Activated naive CD8-positive, alpha-beta T cell treated with anti-CD3 and anti-CD28 coated beads, Interleukin-2, amount 10 ng/mL, durations not matched to agents 7 days and 5 days (primary cell): ENCODE measurements around the gene ATP6V0E1. TPM values are rescaled to one million over a fixed set of nuclear protein-coding genes. Genes with fewer than 3 reads are reported as not detected.
"Not testable (repeated sequence)": the region's sequence is repeated elsewhere in the genome, so short reads cannot be mapped to it uniquely, and the experiment has no call there.

ENCODE experiments used
- ATAC-seq: fragments of 150-1000 bp; cut with Tn5 transposase; one replicate; pipeline ENCODE4 v1.10.0; 2021; ENCODE audit warnings: low read depth, moderate library complexity
- POLR2A ChIA-PET: fragments of 350-600 bp; sonication (Branson Sonifier 250); formaldehyde crosslinking; loops from one replicate; lab custom pipeline; 2021; ENCODE audit warnings: antibody characterized with exemption; lab: Charles Lee
- DNase-seq: peaks from one replicate; pipeline ENCODE4 v3.0.0; 2021
- H3K27ac Mint-ChIP-seq: one replicate; pipeline ENCODE4 v1.8.0; 2022; ENCODE audit warnings: mild to moderate bottlenecking, mixed read lengths
- H3K27me3 Mint-ChIP-seq: one replicate; pipeline ENCODE4 v1.8.0; 2022; ENCODE audit warnings: mild to moderate bottlenecking, moderate library complexity, mixed read lengths
- H3K36me3 Mint-ChIP-seq: one replicate; pipeline ENCODE4 v1.8.0; 2021; ENCODE audit warnings: mild to moderate bottlenecking, mixed read lengths
- H3K4me1 Mint-ChIP-seq: one replicate; pipeline ENCODE4 v1.8.0; 2021; ENCODE audit warnings: mixed read lengths
- H3K4me3 Mint-ChIP-seq: one replicate; pipeline ENCODE4 v1.8.0; 2022; ENCODE audit warnings: mild to moderate bottlenecking, moderate library complexity, mixed read lengths
- H3K9me3 Mint-ChIP-seq: one replicate; pipeline ENCODE4 v1.8.0; 2021; ENCODE audit warnings: mixed read lengths
- total RNA-seq, 2 experiments: library from RNA; stranded (reverse); gene quantifications; one replicate each; pipeline ENCODE4 v1.2.3, GENCODE V29; 2021

The ATP6V0E1 gene
- total RNA-seq, 2 experiments from 2014 or later = 131 to 142 TPM

DNA sequence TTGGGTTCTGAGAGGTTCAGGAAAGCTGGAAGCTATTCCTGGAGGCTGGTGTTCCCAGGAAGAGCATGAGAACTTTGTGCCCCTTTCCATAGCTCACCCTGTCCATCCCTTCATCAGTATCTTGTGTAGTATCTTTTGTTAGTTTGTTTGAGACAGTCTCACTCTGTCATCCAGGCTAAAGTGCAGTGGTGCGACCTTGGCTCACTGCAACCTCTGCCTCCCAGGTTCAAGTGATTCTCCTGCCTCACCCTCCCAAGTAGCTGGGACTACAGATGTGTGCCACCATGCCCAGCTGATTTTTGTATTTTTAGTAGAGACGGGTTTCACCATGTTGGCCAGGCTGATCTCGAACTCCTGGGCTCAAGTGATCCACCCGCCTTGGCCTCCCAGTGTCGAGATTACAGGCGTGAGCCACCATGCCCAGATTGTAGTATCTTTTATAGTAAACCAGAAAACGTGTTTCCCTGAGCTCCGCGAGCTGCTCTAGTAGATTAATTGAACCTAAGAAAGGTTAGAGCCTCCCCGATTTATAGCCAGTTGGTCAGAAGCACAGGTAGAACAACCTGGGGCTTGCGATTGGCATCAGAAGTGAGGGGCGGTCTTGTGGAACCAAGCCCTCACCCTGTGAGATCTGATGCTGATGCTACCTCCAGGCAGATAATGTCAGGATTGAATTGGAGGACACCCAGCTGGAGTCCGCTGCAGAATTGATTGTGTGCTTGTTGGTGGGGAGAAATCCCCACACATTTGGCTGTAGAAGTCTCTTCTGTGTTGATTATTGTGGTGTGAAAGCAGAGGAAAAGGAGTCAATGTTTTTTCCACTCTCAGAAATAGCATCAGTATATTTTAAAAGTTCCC, 32.3 kb downstream of the ATP6V0E1 start:
- no peak overlapping the region for H3K27ac Mint-ChIP-seq
- POLR2A ChIA-PET = interaction anchor here (0.7 kb wide), 1 partner anchor 32 kb away, joined by 4 read pairs; the partner anchor contains the start of gene ATP6V0E1
- H3K4me1 Mint-ChIP-seq = peaks cover 18% of the 10 kb centered on the region
- no peak for DNase-seq
- H3K27me3 Mint-ChIP-seq = no peaks in the 10 kb centered on the region
- H3K4me3 Mint-ChIP-seq = no peak overlapping the region
- no peak for ATAC-seq
- no peaks in the 10 kb centered on the region for H3K9me3 Mint-ChIP-seq
- peaks cover 11% of the 10 kb centered on the region for H3K36me3 Mint-ChIP-seq

DNA sequence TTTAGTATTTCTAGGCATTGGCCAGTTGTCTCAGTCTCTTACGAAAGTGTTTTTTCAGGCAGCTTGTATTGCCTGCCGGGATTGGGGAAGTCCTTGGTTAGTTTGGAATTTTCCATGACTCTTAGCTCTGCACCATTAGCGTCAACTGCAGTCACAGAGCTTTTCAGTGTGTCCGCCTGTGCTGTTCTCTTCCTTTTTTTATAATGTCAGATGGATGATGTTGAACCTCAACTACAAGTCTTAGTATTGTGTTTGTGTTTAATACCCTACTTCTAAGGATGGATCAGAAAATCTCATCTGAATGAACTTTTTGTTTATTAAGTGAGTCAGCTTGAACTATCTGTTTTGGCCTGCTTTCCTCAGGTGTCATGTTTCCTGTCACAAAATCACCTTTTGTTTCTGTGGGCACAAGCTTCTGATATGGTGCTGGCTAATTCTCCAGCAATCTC, 33.1 kb downstream of the ATP6V0E1 start:
- Mint-ChIP-seq H3K27ac (peak overlapping the region; percentile 38), H3K4me1 (peaks cover 18% of the 10 kb centered on the region)
- ATAC-seq = no peak

GRCh38 chr5:173017087-173017486, 33.5 kb downstream of the ATP6V0E1 start:
- not testable (repeated sequence) for ATAC-seq, H3K27me3 Mint-ChIP-seq, H3K9me3 Mint-ChIP-seq, DNase-seq, H3K4me3 Mint-ChIP-seq
- H3K36me3 Mint-ChIP-seq = peaks cover 20% of the 10 kb centered on the region
- peak overlapping the region; percentile 38 for H3K27ac Mint-ChIP-seq
- H3K4me1 Mint-ChIP-seq = peaks cover 18% of the 10 kb centered on the region
- POLR2A ChIA-PET = interaction anchor here (0.7 kb wide), 1 partner anchor 33 kb away, joined by 4 read pairs; the partner anchor contains the start of gene ATP6V0E1

More for the DNA sequence above, 33.1 kb downstream of the ATP6V0E1 start:
- POLR2A ChIA-PET = interaction anchor here (0.7 kb wide), 1 partner anchor 33 kb away, joined by 4 read pairs; the partner anchor contains the start of gene ATP6V0E1
- Mint-ChIP-seq H3K27me3 (no peaks in the 10 kb centered on the region), H3K9me3 (no peaks in the 10 kb centered on the region), H3K4me3 (no peak overlapping the region), H3K36me3 (peaks cover 17% of the 10 kb centered on the region)
- no peak for DNase-seq

DNA sequence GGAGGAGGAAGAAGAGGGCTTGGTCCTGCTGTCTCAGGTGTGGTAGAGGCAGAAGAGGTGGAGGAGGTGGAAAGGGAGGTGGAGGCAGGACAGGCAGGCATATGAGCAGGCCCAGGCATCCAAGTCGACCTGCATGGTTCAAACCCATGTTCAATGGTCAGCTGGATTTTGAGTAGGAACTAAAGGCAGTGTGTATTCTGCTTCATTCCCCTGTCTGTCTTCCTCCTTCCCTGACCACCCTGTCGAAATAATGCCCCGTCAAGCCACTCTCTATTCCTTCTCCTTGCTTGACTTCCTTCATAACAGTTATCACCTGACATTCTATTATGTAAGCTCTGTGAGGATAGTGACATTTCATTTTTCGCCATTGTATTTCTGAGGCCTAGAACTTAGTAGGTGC, 34.8 kb downstream of the ATP6V0E1 start:
- Mint-ChIP-seq H3K36me3 (peaks cover 26% of the 10 kb centered on the region), H3K27ac (no peak overlapping the region), H3K27me3 (no peaks in the 10 kb centered on the region), H3K4me1 (peaks cover 18% of the 10 kb centered on the region), H3K4me3 (no peak overlapping the region), H3K9me3 (no peaks in the 10 kb centered on the region)
- no peak for DNase-seq
- POLR2A ChIA-PET = interaction anchor here (1.3 kb wide), 1 partner anchor 17 kb away, joined by 4 read pairs; no protein-coding TSS in a partner anchor
- no peak for ATAC-seq

GRCh38 chr5:173020154-173020581, 36.6 kb downstream of the ATP6V0E1 start:
- POLR2A ChIA-PET = no interaction called here
- Mint-ChIP-seq H3K4me1 (peaks cover 18% of the 10 kb centered on the region), H3K9me3 (no peaks in the 10 kb centered on the region), H3K27ac (no peak overlapping the region), H3K4me3 (no peak overlapping the region), H3K36me3 (peaks cover 33% of the 10 kb centered on the region), H3K27me3 (no peaks in the 10 kb centered on the region)
- ATAC-seq (no peak), DNase-seq (no peak)

- no peak for DNase-seq
- Mint-ChIP-seq H3K9me3 (no peaks in the 10 kb centered on the region), H3K27ac (no peak overlapping the region), H3K4me3 (no peak overlapping the region), H3K36me3 (peaks cover 36% of the 10 kb centered on the region), H3K4me1 (peaks cover 18% of the 10 kb centered on the region), H3K27me3 (no peaks in the 10 kb centered on the region)
- POLR2A ChIA-PET = no interaction called here
- no peak for ATAC-seq
Measured at GRCh38 chr5:173020643-173021042, 37.1 kb downstream of the ATP6V0E1 start.

DNA sequence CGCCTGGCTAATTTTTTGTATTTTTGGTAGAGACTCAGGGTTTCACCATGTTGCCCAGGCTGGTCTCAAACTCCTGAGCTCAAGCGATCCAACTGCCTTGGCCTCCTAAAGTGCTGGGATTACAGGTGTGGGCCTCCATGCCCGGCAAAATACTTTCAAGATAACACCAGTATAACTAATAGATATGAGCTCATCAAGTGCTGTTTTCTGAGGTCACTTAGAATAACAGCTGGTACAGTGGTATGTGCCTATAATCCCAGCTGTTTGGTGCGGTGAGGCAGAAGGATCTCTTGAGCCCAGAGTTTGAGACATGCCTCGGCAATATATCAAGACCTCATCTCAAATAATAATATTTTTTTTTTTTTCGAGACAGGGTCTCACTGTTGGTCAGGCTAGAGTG, 42.1 kb downstream of the ATP6V0E1 start:
- no peak overlapping the region for H3K27ac Mint-ChIP-seq
- no peak for DNase-seq
- ATAC-seq = no peak
- peaks cover 5% of the 10 kb centered on the region for H3K4me1 Mint-ChIP-seq
- H3K27me3 Mint-ChIP-seq = no peaks in the 10 kb centered on the region
- H3K9me3 Mint-ChIP-seq = no peaks in the 10 kb centered on the region
- POLR2A ChIA-PET = no interaction called here
- no peak overlapping the region for H3K4me3 Mint-ChIP-seq
- peaks cover 31% of the 10 kb centered on the region for H3K36me3 Mint-ChIP-seq

DNA sequence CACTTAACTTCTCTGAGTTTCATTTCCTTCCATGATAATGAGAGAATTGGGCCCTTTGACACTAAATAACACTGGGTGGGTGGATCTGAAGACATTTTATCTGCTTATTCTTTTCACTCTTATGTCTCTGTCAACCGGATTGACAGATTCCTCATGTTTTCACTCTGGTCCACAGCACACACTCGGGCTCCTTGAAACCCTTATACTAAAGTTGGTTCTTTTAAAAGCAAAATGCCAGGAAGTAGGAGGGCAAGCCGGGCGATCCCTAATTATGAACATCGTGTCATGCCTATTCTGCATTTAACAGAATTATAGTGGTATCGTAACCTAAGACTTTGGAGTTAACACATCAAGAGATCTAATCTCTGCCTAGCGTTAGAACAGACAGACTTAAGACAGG, 44.3 kb downstream of the ATP6V0E1 start:
- no peaks in the 10 kb centered on the region for H3K27me3 Mint-ChIP-seq
- H3K9me3 Mint-ChIP-seq = no peaks in the 10 kb centered on the region
- H3K4me3 Mint-ChIP-seq = no peak overlapping the region
- H3K4me1 Mint-ChIP-seq = peaks cover 5% of the 10 kb centered on the region
- no peak overlapping the region for H3K27ac Mint-ChIP-seq
- no peak for DNase-seq
- no peak for ATAC-seq
- POLR2A ChIA-PET = no interaction called here
- peaks cover 12% of the 10 kb centered on the region for H3K36me3 Mint-ChIP-seq

- DNase-seq = no peak
- Mint-ChIP-seq H3K4me1 (peaks cover 5% of the 10 kb centered on the region), H3K36me3 (peaks cover 9% of the 10 kb centered on the region), H3K27me3 (no peaks in the 10 kb centered on the region), H3K4me3 (no peak overlapping the region), H3K9me3 (no peaks in the 10 kb centered on the region), H3K27ac (no peak overlapping the region)
- POLR2A ChIA-PET = interaction anchor here (0.8 to 1.2 kb wide), 2 partner anchors 19 to 36 kb away, joined by 3 to 6 read pairs; no protein-coding TSS in a partner anchor
- ATAC-seq = no peak
Measured at GRCh38 chr5:173028811-173029327, 45.3 kb downstream of the ATP6V0E1 start.

DNA sequence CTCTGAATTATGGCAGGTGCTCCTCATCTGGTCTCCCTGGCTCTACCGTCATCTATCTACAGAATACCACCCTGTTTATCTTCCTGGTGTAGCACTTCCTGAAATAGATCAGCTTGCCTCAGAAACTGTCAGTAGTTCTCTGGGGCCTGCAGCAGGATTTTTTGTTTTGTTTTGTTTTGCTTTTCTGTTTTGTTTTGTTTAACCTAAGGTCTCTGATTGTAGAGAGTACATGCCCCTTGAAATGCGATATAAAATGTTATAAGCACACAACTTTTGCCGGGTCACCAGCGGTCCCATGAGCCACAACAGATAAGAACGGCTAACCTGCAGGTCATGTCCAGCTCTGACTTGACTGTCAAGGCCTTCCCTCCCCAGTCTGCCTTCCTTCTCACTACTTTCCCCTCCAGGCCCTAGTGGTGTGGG, 45.9 kb downstream of the ATP6V0E1 start:
- POLR2A ChIA-PET = interaction anchor here (0.8 to 1.2 kb wide), 2 partner anchors 20 to 36 kb away, joined by 3 to 6 read pairs; no protein-coding TSS in a partner anchor
- no peaks in the 10 kb centered on the region for H3K9me3 Mint-ChIP-seq
- H3K4me1 Mint-ChIP-seq = peaks cover 7% of the 10 kb centered on the region

GRCh38 chr5:173032096-173032495, 48.5 kb downstream of the ATP6V0E1 start:
- H3K4me3 Mint-ChIP-seq, H3K27ac Mint-ChIP-seq, H3K27me3 Mint-ChIP-seq, DNase-seq, H3K9me3 Mint-ChIP-seq, ATAC-seq: not testable (repeated sequence)
- Mint-ChIP-seq H3K4me1 (peaks cover 23% of the 10 kb centered on the region), H3K36me3 (peaks cover 15% of the 10 kb centered on the region)
- POLR2A ChIA-PET = interaction anchor here (0.7 kb wide), 1 partner anchor 159 kb away, joined by 3 read pairs; no protein-coding TSS in a partner anchor

More for the DNA sequence above, 45.9 kb downstream of the ATP6V0E1 start:
- no peak overlapping the region for H3K4me3 Mint-ChIP-seq
- H3K36me3 Mint-ChIP-seq = peaks cover 7% of the 10 kb centered on the region
- ATAC-seq (no peak), DNase-seq (no peak)
- no peak overlapping the region for H3K27ac Mint-ChIP-seq
- no peaks in the 10 kb centered on the region for H3K27me3 Mint-ChIP-seq

DNA sequence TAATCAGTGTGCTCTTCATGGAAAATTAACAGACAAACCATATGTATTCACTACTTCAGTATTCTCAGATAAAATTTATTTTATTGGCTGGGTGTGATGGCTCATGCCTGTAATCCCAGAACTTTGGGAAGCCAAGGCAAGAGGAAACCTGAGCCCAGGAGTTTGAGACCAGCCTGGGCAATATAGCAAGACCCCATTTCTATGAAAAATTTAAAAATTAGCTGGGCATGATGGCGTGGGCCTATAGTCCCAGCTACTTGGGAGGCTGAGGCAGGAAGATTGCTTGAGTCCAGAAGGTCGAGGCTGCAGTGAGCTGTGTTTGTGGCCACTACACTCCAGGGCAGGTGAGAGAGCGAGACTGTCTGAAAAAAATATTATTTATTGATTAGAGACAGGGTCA, 49.2 kb downstream of the ATP6V0E1 start:
- H3K4me1 Mint-ChIP-seq = peaks cover 24% of the 10 kb centered on the region
- H3K27ac Mint-ChIP-seq = no peak overlapping the region
- H3K4me3 Mint-ChIP-seq = no peak overlapping the region
- H3K36me3 Mint-ChIP-seq = peaks cover 18% of the 10 kb centered on the region
- POLR2A ChIA-PET = interaction anchor here (1.7 kb wide), 1 partner anchor 49 kb away, joined by 6 read pairs; the partner anchor contains the start of gene ATP6V0E1
- no peak for ATAC-seq
- DNase-seq = no peak
- H3K27me3 Mint-ChIP-seq = no peaks in the 10 kb centered on the region
- H3K9me3 Mint-ChIP-seq = no peaks in the 10 kb centered on the region

DNA sequence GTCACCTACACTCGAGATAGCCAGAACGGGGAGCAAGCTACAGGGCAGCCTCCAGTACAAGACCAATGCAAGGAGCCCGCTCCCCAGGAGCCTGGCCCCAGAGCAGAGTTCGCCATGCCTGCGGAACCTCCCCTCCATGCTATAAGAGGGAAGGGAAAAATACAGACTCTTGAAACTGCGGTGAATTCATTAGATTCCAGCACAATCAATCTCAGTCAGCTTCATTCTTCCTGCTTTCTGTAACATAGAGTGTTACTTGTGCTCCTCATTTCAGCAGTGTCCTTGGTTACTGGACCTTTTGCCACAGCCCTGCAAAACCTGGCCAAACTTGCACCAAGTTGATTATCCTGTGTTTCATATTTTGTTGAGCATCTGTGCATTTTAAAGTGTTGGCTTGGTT, 50.4 kb downstream of the ATP6V0E1 start:
- no peak for DNase-seq
- Mint-ChIP-seq H3K27me3 (no peaks in the 10 kb centered on the region), H3K4me1 (peaks cover 24% of the 10 kb centered on the region), H3K27ac (peak overlapping the region; percentile 31), H3K4me3 (no peak overlapping the region), H3K36me3 (peaks cover 21% of the 10 kb centered on the region), H3K9me3 (no peaks in the 10 kb centered on the region)
- ATAC-seq = no peak
- POLR2A ChIA-PET = interaction anchor here (1.7 to 2.2 kb wide), 2 partner anchors 21 to 50 kb away, joined by 6 read pairs; partner anchors contain the start of gene ATP6V0E1
